NCI-H1092 (cell line): ENCODE measurements around the gene THADA.

Experiments
- DNase-seq: peaks from one replicate; lab custom pipeline; 2025; lab: John Stamatoyannopoulos, UW

Gene THADA

DNA sequence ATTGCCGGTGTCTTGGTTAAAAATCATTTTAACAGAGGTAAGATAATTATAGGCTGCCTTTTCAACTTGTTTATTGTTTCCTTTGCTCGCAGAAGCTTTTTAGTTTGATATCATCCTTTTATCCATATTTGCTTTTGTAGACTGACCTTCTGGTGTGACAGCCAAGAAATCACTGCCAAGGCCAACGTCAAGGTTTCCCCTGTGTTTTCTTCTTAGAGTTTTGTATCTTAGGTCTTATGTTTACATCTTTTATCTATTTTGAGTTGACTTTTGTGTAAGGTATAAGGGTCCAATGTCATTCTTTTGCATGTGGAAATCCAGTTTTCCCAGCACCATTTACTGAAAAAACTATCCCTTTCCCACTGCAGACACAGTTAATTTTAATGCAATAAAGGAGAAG, 240.4 kb downstream of the THADA start:
- DNase-seq: no peak

GRCh38 chr2:43349904-43350303, 245.9 kb downstream of the THADA start:
- DNase-seq: no peak

- DNase-seq: no peak
Observed at GRCh38 chr2:43348908-43349661, 246.8 kb downstream of the THADA start.

GRCh38 chr2:43347746-43348145, 248.1 kb downstream of the THADA start:
- DNase-seq: no peak

- DNase-seq: no peak
Observed at GRCh38 chr2:43346602-43347567, 249.0 kb downstream of the THADA start.

DNA sequence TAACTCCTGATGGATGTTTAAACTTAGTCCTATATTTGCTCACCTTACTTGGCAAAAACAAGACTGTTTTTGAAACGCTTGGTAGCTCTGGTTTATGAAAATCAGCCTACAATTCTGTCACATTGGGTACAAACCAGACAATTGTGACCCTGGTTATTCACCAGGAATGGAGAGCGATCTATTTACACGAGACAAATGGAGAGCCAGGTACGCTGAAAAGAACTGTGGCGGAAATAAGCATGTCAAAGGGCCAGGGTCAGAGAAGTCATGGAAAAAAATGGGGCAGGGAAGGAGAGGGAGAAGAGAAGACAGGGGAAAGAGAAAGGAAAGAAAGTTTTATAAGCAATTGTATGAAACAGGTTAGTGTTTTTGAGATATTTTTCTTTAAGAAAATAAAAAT, 250.0 kb downstream of the THADA start:
- DNase-seq: no peak

GRCh38 chr2:43345391-43345813, 250.4 kb downstream of the THADA start:
- DNase-seq: no peak

DNA sequence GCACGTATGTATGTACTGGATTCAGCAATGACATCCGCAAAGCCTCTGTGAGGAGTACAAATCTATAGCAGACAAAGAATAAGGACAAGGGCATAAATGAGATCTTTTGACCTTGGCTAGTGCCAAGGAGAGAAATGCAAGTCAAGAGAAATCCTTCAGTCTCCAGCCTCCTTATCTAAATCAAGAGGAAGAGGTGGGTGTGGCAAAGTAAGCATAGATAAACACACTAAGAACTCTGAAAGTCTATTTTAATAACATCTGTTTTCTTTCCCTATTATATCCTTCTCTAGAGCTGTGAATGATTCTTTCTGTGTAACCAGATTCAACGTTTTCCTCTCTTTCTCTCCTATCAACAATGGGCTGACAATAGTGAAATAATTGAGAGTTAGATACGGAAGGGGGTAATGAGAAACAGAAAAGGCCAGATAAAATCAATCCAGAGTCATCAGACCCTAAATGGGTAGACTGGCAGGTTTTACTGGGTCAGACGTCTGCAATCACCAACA, 250.9 kb downstream of the THADA start:
- DNase-seq: no peak

GRCh38 chr2:43343573-43344304, 252.1 kb downstream of the THADA start:
- DNase-seq: no peak

DNA sequence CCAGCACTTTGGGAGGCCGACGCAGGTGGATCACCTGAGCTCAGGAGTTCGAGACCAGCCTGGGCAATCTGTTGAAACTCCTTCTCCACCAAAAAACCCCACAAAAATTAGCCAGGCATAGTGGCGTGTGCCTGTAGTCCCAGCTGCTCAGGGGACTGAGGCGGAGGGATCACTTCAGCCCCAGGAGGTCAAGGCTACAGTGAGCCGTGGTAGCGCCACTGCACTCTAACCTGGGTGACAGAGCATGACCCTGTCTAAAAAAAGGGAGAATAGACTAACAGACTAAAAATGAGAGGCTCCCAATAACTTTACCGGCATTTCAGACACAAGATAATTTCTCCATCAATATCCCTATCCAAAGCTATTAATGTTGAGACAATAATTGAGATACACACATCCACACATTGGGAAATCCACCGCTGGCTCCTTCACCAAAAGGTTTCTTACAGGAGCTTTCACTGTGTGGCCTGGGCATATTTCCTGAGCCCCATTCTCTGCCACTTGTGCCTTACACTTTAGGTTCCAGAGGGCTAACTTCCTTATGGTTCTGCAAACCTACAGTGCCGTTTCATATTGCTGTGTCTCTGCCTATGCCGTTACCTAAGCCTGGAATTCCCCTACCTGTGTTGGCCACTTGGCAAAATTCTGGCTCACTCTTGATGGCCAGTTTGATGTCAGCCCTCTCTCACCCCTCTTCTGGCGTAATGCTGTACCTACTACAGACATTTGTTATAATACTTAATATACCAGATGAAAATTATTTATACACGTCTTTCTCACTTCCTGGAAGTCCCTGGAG, 253.7 kb downstream of the THADA start:
- no peak for DNase-seq

GRCh38 chr2:43340945-43341356, 254.9 kb downstream of the THADA start:
- no peak for DNase-seq

- DNase-seq: no peak
Observed at GRCh38 chr2:43340066-43340465, 255.8 kb downstream of the THADA start.

- DNase-seq: no peak
Observed at GRCh38 chr2:43333656-43334144, 262.1 kb downstream of the THADA start.

DNA sequence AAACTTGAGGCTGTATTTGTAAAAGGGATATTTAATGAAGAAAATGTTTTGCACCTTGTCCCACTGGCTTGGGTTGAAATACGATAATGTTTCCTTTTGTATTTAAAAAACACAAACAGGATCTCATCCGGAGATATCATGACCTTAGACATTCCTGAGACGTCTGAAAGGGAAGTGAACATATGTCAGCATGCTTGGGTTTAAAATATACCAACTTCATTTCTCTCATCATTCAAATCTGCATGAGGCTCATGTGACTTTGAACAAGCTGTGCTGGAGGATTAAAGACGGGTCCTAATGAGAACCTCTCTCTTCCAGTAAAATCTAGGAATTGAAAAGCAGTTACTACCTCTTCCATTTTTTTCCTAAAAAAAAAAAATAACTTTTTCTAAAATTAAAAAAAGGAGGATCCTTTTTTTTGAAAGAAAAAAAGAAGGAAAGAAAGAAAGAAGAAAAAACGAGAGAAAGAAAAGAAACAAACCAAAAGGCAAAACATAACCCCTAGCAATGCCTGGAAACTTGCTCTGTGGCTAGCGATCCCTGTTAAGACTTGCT, 262.7 kb downstream of the THADA start:
- DNase-seq: no peak

GRCh38 chr2:43332653-43333052, 263.2 kb downstream of the THADA start:
- DNase-seq: no peak

GRCh38 chr2:43331422-43331821, 264.4 kb downstream of the THADA start:
- DNase-seq: no peak

DNA sequence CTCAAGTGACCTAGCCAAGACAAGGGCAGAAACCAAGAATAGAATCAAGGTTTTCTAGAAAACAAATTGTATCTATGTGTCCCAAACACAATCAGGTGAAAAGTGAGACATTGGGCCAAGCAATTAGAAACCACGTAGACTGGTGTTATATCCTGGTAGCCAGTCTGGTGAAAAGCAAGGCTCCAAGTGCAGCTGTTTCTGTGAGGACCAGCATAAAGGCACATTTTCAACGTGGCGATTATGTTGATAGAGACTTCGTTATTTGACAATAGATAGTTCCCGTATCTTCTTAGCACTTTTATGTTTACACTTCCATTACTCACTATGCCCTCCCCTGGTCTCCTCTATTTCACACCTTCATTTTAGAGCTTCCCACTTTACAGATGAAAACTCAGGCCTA, 266.2 kb downstream of the THADA start:
- no peak for DNase-seq

- DNase-seq: no peak
Observed at GRCh38 chr2:43328832-43329231, 267.0 kb downstream of the THADA start.

DNA sequence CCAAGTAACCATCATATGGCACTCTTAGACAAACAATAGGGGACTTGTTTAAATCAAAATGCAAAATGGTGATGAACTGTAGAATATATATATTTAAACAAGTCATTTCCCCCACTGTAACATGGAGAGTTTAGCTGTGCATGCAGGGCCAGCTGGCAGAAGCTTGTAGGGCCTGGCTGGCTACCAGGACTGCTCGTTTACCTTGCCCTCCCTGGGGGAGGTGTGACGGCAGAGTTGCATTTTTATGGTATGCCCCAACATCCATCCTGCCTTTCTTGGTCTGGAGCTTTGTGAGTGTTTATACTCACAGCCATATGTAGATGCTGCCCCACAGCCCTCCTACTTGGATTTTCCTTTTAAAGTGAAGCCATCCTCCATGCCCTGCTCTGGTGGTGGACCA, 267.7 kb downstream of the THADA start:
- peak; percentile 46 for DNase-seq

- DNase-seq: no peak
Observed at GRCh38 chr2:43327119-43327518, 268.7 kb downstream of the THADA start.
